Measurements from ENCODE around the gene GNA12.

- TF ChIP-seq CTCF (IDR thresholded peaks at IDR 0.05), result no peak
- TF ChIP-seq ZFX (IDR thresholded peaks at IDR 0.05; ENCODE audit: borderline replicate concordance), result no peak
These were observed 14.5 kb upstream of the GNA12 start for GRCh38 chr7:2858621-2859020.

All from 22Rv1 (cell line).